ENCODE data around the gene DLAT.
A peak's percentile ranks its signal among the peaks of the same experiment; 100 is the strongest.
"Not testable (repeated sequence)": the region's sequence is repeated elsewhere in the genome, so short reads cannot be mapped to it uniquely, and the experiment has no call there.

Gene DLAT

DNA sequence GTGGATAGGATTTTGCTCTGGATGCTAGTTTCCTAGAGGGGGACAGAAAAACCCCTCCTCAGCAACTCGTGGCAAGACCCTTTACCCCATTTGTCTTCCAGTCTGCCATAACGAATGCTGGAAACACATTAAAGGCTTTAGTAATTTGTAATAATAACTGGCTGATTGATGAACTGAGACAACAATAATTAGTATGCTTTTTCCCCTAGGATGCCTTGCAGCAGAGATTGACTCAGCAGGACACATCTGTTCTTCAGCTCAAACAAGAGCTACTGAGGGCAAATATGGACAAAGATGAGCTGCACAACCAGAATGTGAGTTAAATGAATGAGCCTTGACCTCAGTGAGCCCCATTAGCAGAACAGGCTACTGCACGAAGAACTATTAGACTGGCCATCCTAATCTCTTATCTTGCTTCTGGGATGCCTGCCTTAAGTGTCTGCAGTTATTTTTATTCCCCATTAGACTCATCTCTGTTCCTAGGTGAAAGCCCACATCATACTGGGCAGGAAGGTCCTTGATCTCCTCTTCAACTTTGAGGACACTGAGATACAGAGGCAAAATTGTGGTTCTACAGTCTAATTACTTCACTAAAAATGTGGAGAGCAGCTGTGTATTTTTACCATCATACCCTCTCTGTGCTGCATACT is 32.9 kb upstream of the DLAT start:
- no peak for TF ChIP-seq CTCF (IDR thresholded peaks at IDR 0.05; ENCODE audit: low read depth, low read length, missing control alignments)
- DNase-seq (ENCODE audit: low read depth): no peak

GRCh38 chr11:111996129-111996528 is 29.1 kb upstream of the DLAT start:
- H3K4me3 ChIP-seq (ENCODE audit: low read depth, low read length): no peak overlapping the region
- DNase-seq (ENCODE audit: low read depth): no peak
- no peak for TF ChIP-seq CTCF (IDR thresholded peaks at IDR 0.05; ENCODE audit: low read depth, low read length, missing control alignments)

More for the DNA sequence above, 32.9 kb upstream of the DLAT start:
- H3K4me3 ChIP-seq (ENCODE audit: low read depth, low read length): no peak overlapping the region

- DNase-seq (ENCODE audit: low read depth); H3K4me3 ChIP-seq (ENCODE audit: low read depth, low read length): not testable (repeated sequence)
- TF ChIP-seq CTCF (IDR thresholded peaks at IDR 0.05; ENCODE audit: low read depth, low read length, missing control alignments): peak; percentile 4
Measured at GRCh38 chr11:111996669-111997068, 28.5 kb upstream of the DLAT start.

- H3K4me3 ChIP-seq (ENCODE audit: low read depth, low read length): no peak overlapping the region
- no peak for TF ChIP-seq CTCF (IDR thresholded peaks at IDR 0.05; ENCODE audit: low read depth, low read length, missing control alignments)
- no peak for DNase-seq (ENCODE audit: low read depth)
Measured at GRCh38 chr11:111999111-111999510, 26.1 kb upstream of the DLAT start.

DNA sequence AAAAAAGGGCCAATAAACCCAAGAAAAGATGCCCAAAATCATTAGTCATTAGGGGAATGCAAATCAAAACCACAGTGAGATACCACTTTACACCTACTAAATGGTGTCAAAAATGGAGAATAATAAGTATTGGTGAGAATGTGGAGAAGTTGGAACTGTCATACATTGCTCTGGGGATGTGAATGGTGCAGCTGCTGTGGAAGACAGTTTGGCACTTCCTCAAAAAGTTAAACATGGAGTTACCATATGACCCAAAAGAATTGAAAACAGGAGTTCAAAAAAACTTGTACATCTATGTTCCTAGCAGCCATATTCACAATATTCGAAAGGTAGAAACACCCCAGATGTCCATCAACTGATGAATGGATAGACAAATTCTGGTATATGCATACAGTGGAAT is 24.5 kb upstream of the DLAT start:
- no peak overlapping the region for H3K4me3 ChIP-seq (ENCODE audit: low read depth, low read length)
- TF ChIP-seq CTCF (IDR thresholded peaks at IDR 0.05; ENCODE audit: low read depth, low read length, missing control alignments): no peak
- DNase-seq (ENCODE audit: low read depth): no peak

DNA sequence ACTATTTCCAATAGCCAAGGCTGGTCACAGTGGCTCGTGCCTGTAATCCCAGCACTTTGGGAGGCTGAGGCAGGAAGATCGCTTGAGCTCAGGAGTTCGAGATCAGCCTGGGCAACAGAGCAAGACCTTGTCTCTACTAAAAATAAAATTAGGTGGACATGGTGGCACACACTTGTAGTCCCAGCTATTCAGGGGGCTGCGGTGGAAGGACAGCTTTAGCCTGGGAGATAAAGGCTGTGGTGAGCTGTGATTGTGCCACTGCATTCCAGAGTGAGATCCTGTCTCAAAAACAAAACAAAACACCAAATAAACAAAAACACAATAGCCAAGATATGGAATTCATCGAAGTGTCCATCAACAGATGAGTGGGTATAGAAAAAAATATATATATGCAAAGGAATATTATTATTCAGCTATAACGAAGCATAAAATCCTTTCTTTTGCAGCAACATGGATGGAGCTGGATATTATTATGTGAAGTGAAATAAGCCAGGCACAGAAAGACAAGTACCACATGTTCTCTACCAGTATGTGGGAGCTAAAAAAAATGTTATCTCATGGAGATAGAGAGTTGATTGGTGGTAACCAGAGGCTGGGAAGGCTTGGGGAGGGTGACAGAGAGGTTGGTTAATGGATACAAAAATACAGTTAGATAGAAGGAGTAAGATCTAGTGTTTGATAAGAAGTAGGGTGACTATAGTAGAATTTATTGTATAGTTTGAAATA is 22.6 kb upstream of the DLAT start:
- H3K4me3 ChIP-seq (ENCODE audit: low read depth, low read length): no peak overlapping the region
- DNase-seq (ENCODE audit: low read depth): no peak
- TF ChIP-seq CTCF (IDR thresholded peaks at IDR 0.05; ENCODE audit: low read depth, low read length, missing control alignments): no peak

GRCh38 chr11:112004389-112004788 is 20.8 kb upstream of the DLAT start:
- H3K4me3 ChIP-seq (ENCODE audit: low read depth, low read length): no peak overlapping the region
- peak; percentile 95 for TF ChIP-seq CTCF (IDR thresholded peaks at IDR 0.05; ENCODE audit: low read depth, low read length, missing control alignments)
- no peak for DNase-seq (ENCODE audit: low read depth)

All from GM12864 (cell line).